ENCODE data around the gene PLEKHN1.
"Not testable (repeated sequence)": the region's sequence is repeated elsewhere in the genome, so short reads cannot be mapped to it uniquely, and the experiment has no call there.

Gene PLEKHN1

GRCh38 chr1:992362-992761 lies 26.1 kb downstream of the PLEKHN1 start:
- peak; percentile 56 for DNase-seq (ENCODE audit: low read depth)
- TF ChIP-seq, protein P1, sequence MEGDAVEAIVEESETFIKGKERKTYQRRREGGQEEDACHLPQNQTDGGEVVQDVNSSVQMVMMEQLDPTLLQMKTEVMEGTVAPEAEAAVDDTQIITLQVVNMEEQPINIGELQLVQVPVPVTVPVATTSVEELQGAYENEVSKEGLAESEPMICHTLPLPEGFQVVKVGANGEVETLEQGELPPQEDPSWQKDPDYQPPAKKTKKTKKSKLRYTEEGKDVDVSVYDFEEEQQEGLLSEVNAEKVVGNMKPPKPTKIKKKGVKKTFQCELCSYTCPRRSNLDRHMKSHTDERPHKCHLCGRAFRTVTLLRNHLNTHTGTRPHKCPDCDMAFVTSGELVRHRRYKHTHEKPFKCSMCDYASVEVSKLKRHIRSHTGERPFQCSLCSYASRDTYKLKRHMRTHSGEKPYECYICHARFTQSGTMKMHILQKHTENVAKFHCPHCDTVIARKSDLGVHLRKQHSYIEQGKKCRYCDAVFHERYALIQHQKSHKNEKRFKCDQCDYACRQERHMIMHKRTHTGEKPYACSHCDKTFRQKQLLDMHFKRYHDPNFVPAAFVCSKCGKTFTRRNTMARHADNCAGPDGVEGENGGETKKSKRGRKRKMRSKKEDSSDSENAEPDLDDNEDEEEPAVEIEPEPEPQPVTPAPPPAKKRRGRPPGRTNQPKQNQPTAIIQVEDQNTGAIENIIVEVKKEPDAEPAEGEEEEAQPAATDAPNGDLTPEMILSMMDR (IDR thresholded peaks at IDR 0.05; ENCODE audit: insufficient read depth, low read depth, low read length, missing control alignments) = no peak
- H3K4me3 ChIP-seq (ENCODE audit: low read depth, low read length) = no peak overlapping the region

DNA sequence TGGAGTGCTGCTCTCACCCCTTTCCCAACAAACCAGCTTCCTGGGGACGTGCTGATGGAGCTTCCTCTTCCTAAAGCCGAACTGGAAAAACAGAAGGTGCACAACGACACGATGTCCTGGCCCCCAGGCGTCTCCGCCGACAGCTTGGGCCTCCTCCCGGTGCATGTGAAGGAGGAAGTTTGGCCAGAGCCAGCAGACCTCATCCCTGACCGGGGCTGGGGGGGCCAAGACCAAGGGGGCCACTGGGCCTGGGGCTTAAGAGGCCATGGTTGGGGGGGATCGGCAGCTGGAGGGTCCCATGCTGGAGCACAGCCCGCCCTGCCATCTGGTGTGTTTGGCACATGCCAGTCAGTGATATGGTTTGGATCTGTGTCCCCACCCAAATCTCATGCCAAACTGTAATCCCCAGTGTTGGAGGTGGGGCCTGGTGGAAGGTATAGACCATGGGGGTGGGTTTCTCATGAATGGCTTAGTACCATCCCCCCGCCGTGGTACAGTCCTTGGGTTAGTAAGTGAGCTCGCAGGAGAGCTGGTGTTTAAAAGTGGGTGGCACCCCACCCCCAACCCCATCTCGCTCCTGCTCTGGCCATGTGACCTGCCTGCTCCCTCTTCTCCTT lies 27.2 kb downstream of the PLEKHN1 start:
- TF ChIP-seq, protein P1 (IDR thresholded peaks at IDR 0.05; ENCODE audit: insufficient read depth, low read depth, low read length, missing control alignments) = no peak
- H3K4me3 ChIP-seq (ENCODE audit: low read depth, low read length) = no peak overlapping the region
- DNase-seq (ENCODE audit: low read depth) = no peak

- H3K4me3 ChIP-seq (ENCODE audit: low read depth, low read length); DNase-seq (ENCODE audit: low read depth): not testable (repeated sequence)
Measured at GRCh38 chr1:994546-994945, 28.3 kb downstream of the PLEKHN1 start.

DNA sequence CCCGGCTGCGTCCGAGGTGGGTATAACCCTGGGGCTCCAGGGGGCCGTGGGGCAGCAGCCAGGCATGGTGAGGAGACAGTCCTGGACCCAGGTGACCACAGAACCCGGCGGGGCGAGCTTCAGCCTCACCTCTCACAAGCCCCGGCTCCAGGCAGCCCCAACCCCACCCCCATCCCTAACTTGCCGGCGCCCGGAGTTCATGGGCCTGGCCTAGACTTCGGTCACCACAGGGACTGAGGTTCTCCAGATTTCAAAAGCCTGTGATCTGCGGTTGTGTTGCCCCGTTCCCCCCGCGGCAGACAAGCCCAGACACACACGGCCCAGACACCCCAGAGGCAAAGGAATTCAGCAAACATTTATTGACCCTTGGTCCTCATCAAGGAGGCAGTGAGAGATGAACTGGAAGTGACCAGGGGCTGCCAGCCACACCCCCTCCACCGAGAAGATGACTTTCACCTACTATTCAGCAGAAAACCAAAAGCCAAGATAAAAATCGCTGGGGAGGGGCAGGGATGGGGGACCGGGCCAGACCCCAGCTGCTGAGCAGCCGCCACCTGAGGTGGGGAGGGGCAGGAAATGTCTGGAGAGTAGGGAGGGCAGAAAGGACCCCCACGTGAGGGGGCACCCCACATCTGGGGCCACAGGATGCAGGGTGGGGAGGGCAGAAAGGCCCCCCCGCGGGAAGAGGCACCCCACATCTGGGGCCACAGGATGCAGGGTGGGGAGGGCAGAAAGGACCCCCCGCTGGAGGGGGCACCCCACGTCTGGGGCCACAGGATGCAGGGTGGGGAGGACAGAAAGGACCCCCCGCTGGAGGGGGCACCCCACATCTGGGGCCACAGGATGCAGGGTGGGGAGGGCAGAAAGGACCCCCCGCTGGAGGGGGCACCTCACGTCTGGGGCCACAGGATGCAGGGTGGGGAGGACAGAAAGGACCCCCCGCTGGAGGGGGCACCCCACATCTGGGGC lies 29.7 kb downstream of the PLEKHN1 start:
- TF ChIP-seq, protein P1 (IDR thresholded peaks at IDR 0.05; ENCODE audit: insufficient read depth, low read depth, low read length, missing control alignments) = no peak
- no peak for DNase-seq (ENCODE audit: low read depth)
- H3K4me3 ChIP-seq (ENCODE audit: low read depth, low read length) = no peak overlapping the region

DNA sequence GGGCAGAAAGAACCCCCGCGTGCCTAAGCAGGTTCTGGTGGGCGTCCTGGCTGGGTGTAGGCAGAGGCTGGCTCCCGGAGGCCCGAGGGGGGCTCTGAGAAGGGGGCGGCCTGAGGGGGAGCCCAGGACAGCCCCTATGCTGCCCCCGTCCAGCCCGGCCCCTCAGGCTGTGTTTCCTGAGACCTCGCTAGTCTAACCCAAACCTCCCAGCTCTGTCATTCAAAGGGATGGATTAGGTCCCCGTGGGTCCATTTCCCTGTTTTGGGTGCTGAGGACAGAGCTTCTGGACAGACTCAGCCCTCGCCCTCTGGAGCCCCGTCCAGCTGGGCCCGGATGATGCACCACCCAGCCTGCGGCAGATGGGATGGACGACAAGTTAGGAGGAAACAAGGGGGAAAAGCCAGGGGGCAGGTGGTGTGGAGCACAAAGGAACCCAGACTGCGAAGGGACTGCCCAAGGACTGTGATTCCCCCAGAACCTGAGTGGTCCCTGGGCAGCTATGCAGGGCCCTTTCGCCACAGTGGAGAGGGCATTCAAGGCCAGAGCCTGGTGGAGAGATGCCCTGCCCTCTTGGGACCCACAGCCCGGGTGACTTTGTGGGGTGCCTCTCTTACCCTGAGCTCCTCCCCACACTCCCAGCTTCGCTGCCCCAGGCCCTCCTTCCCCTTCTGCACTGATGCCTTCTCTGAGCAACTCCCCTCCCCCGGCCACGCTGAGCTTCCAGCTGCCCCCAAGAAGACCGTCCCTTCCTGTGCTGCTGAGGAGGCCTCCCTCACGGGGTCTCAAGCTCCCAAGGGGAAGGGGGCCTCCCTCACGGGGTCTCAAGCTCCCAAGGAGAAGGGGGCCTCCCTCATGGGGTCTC lies 30.8 kb downstream of the PLEKHN1 start:
- no peak overlapping the region for H3K4me3 ChIP-seq (ENCODE audit: low read depth, low read length)
- TF ChIP-seq, protein P1 (IDR thresholded peaks at IDR 0.05; ENCODE audit: insufficient read depth, low read depth, low read length, missing control alignments) = no peak
- no peak for DNase-seq (ENCODE audit: low read depth)

DNA sequence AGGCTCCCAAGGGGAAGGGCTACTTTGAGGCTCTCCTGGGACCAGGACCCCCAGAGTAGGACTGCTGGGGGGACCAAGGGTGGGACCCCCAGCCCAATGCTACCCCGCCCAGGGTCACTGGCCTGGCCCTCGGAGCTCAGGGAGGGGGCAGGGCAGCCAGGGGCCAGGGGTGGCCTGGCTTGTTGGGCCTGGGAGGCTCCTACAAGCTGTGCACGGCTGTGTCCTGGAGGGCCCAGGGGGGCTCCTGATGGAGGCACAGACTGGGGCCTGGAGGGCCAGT lies 31.4 kb downstream of the PLEKHN1 start:
- H3K4me3 ChIP-seq (ENCODE audit: low read depth, low read length) = no peak overlapping the region
- no peak for DNase-seq (ENCODE audit: low read depth)
- TF ChIP-seq, protein P1 (IDR thresholded peaks at IDR 0.05; ENCODE audit: insufficient read depth, low read depth, low read length, missing control alignments) = no peak
